Stimulated activated CD4-positive, alpha-beta T cell treated with anti-CD3 and anti-CD28 coated beads, Interleukin-12 subunit alpha, Interleukin-12 subunit beta, amount 100 ng/mL, for 24 hours (primary cell): ENCODE measurements around the gene HDGF.
"Not testable (repeated sequence)": the region's sequence is repeated elsewhere in the genome, so short reads cannot be mapped to it uniquely, and the experiment has no call there.

Experiments used
- DNase-seq, 2 experiments: peaks; one replicate each; pipeline ENCODE4 v3.0.0-alpha.2; 2020; ENCODE audit warnings: low read depth in 2 of 2

The HDGF gene

DNA sequence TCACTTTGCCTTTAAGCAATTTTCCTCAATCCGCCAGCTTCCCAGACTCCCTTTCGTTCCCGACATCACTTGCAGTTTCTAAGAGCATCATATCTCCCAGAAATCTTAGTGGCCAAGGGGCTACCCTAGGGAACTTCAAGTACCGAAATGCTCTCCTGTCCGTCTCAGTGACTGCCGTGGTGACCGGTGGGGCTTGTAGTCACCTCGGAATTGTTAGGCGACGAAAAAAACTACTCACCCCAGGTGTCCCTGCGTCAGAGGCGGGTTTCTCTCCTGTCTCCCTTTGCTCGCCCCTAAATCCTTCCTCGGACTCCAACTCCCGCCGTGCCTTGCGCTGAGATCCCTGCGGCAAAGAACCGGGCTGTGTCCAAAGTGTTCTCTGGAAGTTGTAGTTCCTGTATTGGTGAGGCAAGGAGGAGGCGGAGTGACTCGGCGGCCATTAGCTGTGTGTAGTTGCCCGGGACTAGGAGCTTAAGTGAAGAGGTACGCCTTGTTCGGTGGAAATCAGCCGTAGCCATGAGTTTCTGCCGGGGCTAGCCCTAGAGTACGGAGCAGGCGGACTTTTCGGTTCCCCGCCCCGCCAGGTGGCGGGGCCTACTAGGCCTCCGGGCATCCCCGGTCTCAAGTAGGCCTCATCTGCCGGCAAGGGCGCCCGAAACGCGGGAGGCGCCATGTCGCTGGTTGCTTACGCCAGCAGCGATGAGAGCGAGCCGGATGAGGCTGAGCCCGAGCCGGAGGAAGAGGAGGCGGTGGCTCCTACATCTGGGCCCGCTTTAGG, 15.8 kb upstream of the HDGF start, which contains the start of gene PRCC:
Gene PRCC, plus strand, starts transcription at position 435 of the 778 bp plus-strand sequence. Its CDS starts 237 bp downstream, at position 672.
- DNase-seq, result peak; percentile 95

GRCh38 chr1:156766298-156767100, 15.0 kb upstream of the HDGF start:
- no peak for DNase-seq

DNA sequence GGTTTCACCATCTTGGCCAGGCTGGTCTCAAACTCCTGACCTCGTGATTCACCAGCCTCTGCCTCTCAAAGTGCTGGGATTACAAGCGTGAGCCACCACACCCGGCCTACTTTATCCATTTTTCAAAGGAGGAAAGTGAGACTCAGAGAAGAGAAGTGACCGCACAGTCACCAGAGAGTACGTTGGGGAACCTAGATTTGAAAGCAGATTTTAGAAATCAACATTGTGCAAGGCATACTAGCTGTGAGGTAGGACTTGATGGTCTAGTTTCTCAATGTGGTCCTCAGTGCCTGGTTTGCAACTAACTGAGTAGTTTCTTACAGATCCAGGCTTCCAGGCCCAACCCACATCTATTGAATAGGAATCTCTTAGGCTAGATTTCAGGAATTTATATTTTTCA, 14.2 kb upstream of the HDGF start:
- DNase-seq, result no peak

- not testable (repeated sequence) for DNase-seq
Observed at GRCh38 chr1:156765136-156765535, 13.7 kb upstream of the HDGF start.

- no peak for DNase-seq
Observed at GRCh38 chr1:156760796-156761104, 9.3 kb upstream of the HDGF start.

DNA sequence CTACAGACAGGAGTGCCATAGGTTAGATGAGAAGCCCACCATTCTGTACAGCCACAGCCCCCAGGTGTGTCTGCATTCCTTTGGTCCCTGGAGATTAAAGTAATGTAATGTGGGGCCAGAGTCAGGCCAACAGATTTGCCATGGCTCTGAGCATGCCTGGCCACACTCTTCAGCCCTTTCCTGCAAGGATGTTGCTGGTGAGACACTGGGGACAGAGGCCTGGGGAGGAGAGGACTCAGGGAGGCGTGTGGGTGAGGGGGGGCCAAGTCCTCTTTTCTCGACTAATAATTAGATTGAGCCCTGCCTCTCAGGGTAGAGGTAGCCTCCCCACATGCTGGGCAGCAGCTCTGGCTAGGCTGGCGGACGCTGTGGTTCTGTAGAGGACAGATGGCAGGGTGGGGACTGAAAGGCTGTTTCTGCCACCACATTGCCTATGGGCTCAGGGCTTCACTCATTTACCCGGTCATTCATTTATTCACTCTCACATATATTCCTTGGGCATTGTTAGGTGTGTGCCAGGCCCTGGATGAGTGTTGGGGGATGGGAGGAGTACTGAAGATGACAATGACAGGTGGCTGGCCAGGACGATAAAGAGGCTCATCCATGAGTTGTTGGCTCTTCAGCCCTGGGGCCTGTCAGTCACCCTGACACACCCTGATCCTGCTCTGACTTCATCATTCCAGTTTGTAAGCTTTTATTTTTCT, 8.8 kb upstream of the HDGF start:
- DNase-seq, result no peak

GRCh38 chr1:156757572-156758253, 6.2 kb upstream of the HDGF start:
- not testable (repeated sequence) for DNase-seq

DNA sequence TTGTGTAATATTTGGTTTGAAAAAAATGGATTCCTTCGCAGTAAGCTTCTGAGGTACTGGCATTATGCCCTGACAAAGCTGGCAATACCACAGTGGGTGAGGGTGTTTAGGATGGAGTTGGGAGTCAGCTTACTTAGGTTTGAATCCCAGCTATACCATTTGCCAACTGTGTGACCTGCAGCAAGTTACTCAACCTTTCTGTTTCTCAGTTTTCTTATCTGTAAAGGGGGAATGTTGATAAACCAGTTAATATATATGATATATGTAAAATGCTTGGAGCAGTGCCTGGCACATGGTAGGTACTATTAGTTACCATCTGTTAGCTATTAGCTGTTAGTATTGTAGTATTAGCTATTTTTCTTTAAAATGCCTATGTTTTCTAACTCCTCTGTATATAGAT, 4.9 kb upstream of the HDGF start:
- no peak for DNase-seq

DNA sequence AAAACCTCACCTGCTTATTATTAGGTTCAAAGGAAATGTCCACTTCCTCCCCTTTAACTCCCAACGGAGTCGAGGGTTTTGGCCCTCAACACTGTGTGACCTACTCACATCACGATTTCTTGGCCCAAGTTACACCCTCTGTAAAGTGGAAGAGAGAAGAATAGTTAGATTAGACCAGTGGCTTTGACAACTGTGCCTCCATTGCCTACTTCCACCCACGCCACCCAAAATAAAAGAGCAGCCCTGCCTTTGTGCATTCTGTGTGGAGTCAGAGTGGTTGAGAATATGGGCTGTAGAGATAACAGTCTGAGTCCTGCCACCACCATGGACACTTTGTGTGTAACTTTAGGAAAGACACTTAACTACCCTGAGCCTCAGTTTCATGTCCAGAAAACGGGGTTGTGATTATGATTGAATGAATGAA, 4.1 kb upstream of the HDGF start:
- DNase-seq, result no peak

GRCh38 chr1:156754219-156754618, 2.7 kb upstream of the HDGF start:
- no peak for DNase-seq

- no peak for DNase-seq
Observed at GRCh38 chr1:156752843-156753482, 1.5 kb upstream of the HDGF start.

DNA sequence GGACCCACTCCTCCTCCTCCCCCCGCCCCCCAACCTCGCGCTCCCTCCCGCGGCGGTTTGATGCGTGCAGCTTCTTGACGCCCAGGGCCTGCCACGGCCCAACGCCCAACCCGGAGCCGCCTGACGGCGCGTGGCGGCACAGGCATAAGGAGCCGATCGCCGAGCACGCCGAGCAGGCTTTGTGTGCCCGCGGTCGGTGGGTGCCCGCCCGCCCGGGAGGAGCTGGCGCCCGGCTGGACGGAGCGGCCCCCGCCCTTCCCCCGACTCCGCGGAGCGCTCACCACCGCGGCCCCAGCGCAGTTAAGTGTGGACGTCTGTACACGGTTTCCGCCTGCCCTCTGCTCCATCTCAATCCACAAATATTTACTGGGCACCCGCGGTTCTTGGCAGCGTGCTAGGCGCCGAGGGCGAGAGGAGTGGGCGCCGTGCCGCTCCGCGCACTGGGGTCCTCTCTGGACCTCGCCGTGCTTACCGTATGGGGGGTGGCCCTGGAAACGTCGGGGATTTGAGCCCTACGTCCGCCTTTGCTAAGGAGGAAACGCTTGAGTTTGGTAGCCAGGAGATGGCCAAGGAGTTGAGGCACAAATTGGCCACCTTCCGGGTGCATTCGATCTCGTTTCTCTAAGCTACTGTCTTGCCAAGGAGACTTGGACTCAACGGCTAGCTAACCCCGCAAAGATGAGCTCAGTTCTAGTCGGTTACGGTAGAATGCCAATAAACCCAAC, 444 bp upstream of the HDGF start:
- DNase-seq, result peak; percentile 96 to 98

DNA sequence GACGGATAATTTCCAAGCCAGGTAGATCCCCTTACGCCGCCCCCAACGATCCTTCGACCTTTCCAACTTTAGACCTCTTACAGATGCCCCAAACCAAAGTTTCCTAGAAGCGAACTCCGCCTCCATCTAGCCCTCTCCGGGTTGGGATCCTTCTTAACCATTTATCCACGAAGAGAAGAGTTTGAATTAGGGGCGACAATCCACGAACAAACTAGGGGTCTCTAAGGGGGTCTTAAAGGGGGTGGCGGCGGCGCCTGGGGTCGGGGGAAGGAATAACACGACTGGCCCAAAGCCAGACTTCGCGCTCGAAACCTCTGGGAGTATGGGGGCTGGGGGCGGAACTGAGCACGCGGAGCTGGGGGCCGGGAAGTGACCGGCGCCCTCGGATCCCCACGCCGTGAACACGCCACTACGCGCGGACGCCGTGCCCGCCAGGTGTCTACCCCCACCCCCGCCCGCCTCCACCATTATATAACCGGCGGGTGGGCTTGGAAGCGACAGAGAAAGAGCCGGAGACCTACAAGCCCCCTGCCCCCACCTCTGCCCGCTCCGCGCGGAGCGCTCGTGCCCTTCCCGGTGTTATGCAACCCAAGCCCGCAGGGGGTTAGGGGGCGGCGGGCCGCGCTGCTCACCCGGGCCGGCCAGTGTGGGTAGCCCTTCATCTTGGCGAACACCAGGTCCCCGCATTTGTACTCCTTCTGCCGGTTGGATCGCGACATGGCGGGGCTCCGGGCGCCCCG, 594 bp downstream of the HDGF start:
- no peak for DNase-seq

- no peak for DNase-seq
Observed at GRCh38 chr1:156750191-156750672, 1.2 kb downstream of the HDGF start.

- no peak for DNase-seq
Observed at GRCh38 chr1:156749419-156750118, 1.9 kb downstream of the HDGF start.

GRCh38 chr1:156748670-156749418, 2.6 kb downstream of the HDGF start:
- DNase-seq, result no peak

DNA sequence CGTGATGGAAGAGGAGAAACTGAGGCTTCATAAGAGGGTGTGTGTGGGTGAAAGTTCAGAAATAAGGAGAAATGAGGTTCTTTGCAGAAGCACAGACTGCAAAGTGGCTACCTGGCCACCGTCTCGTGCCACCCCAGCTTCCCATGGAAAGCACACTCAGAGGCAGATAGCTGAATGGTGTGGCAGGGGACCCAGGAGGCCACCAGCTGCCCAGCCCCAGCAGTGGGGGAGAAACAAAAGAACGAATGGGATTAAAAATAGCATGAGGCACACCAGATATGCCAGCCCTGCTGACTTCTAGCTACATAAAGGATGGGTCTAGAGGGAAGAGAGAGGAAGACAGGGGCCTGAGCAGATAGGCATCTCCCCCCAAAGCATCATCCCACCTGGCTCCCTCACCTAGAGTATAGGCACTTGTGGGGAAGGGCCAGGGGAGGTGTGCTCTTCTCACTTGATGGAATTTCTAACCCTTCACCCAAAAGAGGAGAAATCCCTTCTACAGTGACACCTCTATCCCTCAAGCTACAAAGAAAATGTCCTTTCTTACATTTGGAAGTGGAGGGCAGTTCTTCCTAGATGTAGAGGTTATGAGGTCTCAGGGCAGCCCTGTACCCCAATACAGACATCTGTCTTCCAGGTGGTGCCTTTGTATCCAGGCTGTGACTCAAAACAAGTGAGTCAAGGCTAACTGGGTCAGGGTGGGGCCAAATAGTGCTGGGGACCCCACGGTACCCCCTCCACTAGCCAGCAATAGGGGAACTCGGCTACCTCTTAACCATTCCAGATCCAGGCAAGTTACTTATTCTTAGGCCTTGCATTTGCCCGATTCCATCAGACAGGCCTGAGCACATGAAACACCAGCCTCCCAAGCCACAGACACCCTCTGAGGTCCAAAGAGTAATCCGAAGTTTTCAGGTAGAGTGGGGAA, 3.5 kb downstream of the HDGF start:
- DNase-seq, result no peak
